ENCODE measurements around the gene NOP58.

DNA sequence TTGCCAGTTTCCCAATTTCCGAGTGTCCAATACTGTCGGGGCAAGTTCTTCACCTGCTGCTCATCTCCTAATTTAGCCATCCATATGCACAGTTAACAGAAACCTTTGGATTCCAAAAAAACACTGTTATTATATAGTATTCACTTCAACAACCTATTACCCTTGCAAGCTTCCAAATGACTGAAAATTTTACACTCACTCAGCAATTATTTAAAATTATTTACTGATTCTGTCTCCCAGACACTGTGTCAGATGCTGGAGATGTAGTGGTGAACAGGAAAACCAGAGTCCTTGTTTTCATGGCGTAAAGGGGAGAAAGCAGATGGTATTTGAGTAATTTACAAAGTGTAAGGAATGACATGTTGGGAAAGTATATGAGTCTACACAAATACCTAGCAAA lies 56.9 kb downstream of the NOP58 start:
- TF ChIP-seq, protein P1, sequence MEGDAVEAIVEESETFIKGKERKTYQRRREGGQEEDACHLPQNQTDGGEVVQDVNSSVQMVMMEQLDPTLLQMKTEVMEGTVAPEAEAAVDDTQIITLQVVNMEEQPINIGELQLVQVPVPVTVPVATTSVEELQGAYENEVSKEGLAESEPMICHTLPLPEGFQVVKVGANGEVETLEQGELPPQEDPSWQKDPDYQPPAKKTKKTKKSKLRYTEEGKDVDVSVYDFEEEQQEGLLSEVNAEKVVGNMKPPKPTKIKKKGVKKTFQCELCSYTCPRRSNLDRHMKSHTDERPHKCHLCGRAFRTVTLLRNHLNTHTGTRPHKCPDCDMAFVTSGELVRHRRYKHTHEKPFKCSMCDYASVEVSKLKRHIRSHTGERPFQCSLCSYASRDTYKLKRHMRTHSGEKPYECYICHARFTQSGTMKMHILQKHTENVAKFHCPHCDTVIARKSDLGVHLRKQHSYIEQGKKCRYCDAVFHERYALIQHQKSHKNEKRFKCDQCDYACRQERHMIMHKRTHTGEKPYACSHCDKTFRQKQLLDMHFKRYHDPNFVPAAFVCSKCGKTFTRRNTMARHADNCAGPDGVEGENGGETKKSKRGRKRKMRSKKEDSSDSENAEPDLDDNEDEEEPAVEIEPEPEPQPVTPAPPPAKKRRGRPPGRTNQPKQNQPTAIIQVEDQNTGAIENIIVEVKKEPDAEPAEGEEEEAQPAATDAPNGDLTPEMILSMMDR (IDR thresholded peaks at IDR 0.05): no peak
- TF ChIP-seq POLR2A (IDR thresholded peaks at IDR 0.05): no peak

Data from thyroid gland (tissue), 4 donors.